ENCODE data around the gene GNAO1.

Gene GNAO1

DNA sequence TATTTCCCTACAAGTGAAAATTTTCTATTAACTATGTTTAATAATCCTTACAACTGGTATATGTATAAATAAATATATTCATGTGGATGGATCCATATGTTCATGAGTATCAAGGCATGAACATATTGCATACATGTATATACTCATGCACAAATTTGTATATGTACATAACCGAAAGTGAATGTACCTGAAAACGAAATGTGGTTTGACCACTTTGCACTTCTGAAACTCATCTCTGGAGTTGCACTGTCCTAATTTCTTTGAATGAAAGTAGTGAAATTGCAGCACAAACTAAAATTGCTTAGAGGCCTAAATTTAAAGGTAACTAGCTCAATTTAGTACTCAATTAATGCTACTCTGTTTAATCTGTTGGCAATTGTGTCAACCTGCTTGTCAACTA lies 27.4 kb upstream of the GNAO1 start:
- Mint-ChIP-seq H3K4me3 (no peak overlapping the region), H3K27me3 (ENCODE audit: low read depth) (no peaks in the 10 kb centered on the region), H3K4me1 (no peaks in the 10 kb centered on the region), H3K9me3 (peaks cover 4% of the 10 kb centered on the region), H3K27ac (no peak overlapping the region), H3K36me3 (ENCODE audit: low read depth) (no peaks in the 10 kb centered on the region)
- TF ChIP-seq, protein P1, sequence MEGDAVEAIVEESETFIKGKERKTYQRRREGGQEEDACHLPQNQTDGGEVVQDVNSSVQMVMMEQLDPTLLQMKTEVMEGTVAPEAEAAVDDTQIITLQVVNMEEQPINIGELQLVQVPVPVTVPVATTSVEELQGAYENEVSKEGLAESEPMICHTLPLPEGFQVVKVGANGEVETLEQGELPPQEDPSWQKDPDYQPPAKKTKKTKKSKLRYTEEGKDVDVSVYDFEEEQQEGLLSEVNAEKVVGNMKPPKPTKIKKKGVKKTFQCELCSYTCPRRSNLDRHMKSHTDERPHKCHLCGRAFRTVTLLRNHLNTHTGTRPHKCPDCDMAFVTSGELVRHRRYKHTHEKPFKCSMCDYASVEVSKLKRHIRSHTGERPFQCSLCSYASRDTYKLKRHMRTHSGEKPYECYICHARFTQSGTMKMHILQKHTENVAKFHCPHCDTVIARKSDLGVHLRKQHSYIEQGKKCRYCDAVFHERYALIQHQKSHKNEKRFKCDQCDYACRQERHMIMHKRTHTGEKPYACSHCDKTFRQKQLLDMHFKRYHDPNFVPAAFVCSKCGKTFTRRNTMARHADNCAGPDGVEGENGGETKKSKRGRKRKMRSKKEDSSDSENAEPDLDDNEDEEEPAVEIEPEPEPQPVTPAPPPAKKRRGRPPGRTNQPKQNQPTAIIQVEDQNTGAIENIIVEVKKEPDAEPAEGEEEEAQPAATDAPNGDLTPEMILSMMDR (IDR thresholded peaks at IDR 0.05; ENCODE audit: unreplicated experiment in 3 of 3) = no peak

DNA sequence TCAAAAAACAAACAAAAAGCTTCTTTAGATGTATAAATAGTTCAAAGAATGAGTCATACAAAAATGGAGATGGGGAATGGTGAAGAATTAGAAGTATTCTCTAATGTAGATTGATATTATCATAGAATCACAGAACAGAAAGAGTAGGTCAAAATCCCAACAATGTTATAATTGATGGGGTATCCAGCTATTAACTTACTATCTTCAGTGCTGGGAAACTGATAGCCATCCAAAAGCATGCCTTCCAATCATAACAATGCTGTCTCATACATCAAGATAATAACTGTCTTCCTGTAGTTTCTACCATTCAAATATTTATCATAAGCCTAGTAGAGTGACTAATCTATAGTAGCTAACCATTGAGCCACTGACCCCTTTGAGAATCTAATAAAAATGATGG lies 26.7 kb upstream of the GNAO1 start:
- TF ChIP-seq, protein P1 (IDR thresholded peaks at IDR 0.05; ENCODE audit: unreplicated experiment in 3 of 3) = no peak
- no peaks in the 10 kb centered on the region for H3K27me3 Mint-ChIP-seq (ENCODE audit: low read depth)
- peaks cover 4% of the 10 kb centered on the region for H3K9me3 Mint-ChIP-seq
- H3K4me1 Mint-ChIP-seq = no peaks in the 10 kb centered on the region
- H3K36me3 Mint-ChIP-seq (ENCODE audit: low read depth) = no peaks in the 10 kb centered on the region
- no peak overlapping the region for H3K4me3 Mint-ChIP-seq
- no peak overlapping the region for H3K27ac Mint-ChIP-seq

DNA sequence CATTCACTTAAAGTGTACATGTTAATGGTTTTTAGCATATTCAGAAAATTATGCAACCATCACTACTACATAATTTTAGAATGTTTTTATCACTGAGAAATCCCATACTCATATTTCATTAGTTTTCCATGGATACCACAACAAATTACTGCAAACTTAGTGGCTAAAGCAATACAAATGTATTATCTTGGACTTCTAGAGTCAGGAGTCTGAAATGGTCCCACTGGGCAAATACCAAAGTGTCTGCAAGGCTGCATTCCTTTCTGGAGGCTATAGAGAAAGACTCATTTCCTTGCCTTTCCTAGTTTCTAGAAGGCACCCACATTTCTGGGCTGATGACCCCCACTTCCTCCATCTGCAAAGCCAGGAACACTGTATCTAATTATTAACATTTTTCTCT lies 16.9 kb upstream of the GNAO1 start:
- TF ChIP-seq, protein P1 (IDR thresholded peaks at IDR 0.05; ENCODE audit: unreplicated experiment in 3 of 3) = no peak
- no peak overlapping the region for H3K27ac Mint-ChIP-seq
- no peak overlapping the region for H3K4me3 Mint-ChIP-seq
- no peaks in the 10 kb centered on the region for H3K27me3 Mint-ChIP-seq (ENCODE audit: low read depth)
- no peaks in the 10 kb centered on the region for H3K4me1 Mint-ChIP-seq
- peaks cover 30% of the 10 kb centered on the region for H3K9me3 Mint-ChIP-seq
- H3K36me3 Mint-ChIP-seq (ENCODE audit: low read depth) = no peaks in the 10 kb centered on the region

DNA sequence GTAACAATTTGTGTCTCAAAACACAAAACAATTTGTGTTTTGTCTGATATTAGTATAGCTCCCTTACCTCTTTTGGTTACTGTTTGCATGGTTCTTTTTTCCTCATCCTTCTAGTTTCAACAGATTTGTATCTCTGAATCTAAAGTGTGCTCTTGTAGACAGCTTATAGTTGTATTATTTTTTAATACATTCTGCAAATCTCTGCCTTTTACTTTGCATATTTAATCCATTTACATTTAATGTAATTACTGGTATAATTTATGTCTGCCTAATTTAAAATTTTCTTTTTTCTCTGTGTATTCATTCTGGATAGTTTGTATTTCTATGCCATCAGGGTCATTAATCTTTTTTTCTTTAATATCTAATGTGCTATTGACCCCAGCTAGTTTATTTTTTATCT lies 9.9 kb upstream of the GNAO1 start:
- Mint-ChIP-seq H3K36me3 (ENCODE audit: low read depth) (no peaks in the 10 kb centered on the region), H3K27ac (no peak overlapping the region), H3K9me3 (peaks cover 26% of the 10 kb centered on the region), H3K27me3 (ENCODE audit: low read depth) (peaks cover 24% of the 10 kb centered on the region), H3K4me1 (no peaks in the 10 kb centered on the region), H3K4me3 (no peak overlapping the region)
- TF ChIP-seq, protein P1 (IDR thresholded peaks at IDR 0.05; ENCODE audit: unreplicated experiment in 3 of 3) = no peak

DNA sequence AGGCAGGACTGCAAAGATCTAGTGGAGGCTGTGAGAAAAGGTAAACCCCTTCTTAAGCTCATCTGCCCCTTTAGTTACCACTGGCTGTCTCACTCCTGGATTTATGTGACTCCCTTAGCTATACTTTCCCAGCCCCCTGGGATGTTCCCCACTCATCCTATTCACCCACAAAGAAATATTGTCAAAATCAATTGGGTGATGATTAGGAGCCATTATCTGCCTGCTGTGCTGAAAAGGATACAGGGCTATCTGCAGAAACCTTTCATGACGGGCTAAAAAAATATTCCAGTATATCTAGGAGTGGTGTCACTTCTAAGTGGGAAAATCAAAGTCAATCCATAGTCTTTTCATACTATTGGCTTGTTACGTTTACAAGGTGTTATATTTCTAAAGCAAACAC lies 8.0 kb upstream of the GNAO1 start:
- H3K4me3 Mint-ChIP-seq = no peak overlapping the region
- no peaks in the 10 kb centered on the region for H3K36me3 Mint-ChIP-seq (ENCODE audit: low read depth)
- no peak overlapping the region for H3K27ac Mint-ChIP-seq
- TF ChIP-seq, protein P1 (IDR thresholded peaks at IDR 0.05; ENCODE audit: unreplicated experiment in 3 of 3) = no peak
- no peaks in the 10 kb centered on the region for H3K4me1 Mint-ChIP-seq
- peaks cover 38% of the 10 kb centered on the region for H3K27me3 Mint-ChIP-seq (ENCODE audit: low read depth)
- peaks cover 22% of the 10 kb centered on the region for H3K9me3 Mint-ChIP-seq

DNA sequence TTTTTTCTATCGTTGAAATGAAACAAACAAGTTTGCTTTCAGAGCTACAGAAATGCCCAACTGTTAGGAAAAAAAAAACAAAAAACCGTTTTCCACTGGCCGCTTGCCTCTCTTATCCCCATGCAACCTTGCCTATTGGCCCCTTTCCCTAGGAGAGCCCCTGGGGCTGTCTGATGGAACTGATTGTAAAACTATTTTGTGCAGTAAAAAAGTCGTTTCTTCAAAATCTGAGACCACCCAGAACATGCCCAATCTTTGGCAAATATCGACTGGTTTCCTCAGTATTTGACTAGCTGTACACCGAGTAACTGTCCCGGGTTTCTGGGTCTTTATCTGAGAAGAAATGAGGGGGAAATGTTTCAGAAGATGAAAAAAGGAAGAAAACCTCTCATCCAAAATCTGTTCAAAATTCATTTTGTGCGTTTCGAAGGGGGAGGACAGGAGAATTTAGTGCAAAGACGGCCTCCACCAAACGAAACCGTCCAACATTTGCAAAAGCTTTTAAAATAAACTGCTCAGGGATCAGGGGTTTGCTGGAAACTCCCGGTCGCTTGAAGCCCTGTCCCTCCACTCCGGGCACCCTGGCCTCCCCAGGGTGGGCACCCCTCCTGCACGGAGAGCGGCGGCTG lies 1.1 kb upstream of the GNAO1 start:
- Mint-ChIP-seq H3K4me1 (peaks cover 22% of the 10 kb centered on the region), H3K27ac (peak overlapping the region in 2 of 3 experiments; percentile 51 to 84), H3K9me3 (no peaks in the 10 kb centered on the region), H3K27me3 (ENCODE audit: low read depth) (peaks cover 82% of the 10 kb centered on the region), H3K4me3 (peak overlapping the region; percentile 80 to 88 (median 86)), H3K36me3 (ENCODE audit: low read depth) (no peaks in the 10 kb centered on the region)
- TF ChIP-seq, protein P1 (IDR thresholded peaks at IDR 0.05; ENCODE audit: unreplicated experiment in 3 of 3) = no peak
